Muscle of arm (tissue), 12 donors: Measurements from ENCODE around the gene FAHD1. TPM values are rescaled to one million over a fixed set of nuclear protein-coding genes. Genes with fewer than 3 reads are reported as not detected.

Source experiments
- DNase-seq: peaks from one replicate; pipeline ENCODE4 v3.0.0-alpha.2; 2013
- polyA plus RNA-seq, 12 donors: library from polyadenylated mRNA; unstranded; fragments of 120-200 nt; gene quantifications; one replicate each; pipeline ENCODE4 v1.2.1, GENCODE V29; 2013; ENCODE audit not compliant: insufficient read length in 12 of 12

FAHD1 gene
- polyA plus RNA-seq, 12 donors: 13.6 to 24.4 (median 18.0) TPM; not detected in 1

DNA sequence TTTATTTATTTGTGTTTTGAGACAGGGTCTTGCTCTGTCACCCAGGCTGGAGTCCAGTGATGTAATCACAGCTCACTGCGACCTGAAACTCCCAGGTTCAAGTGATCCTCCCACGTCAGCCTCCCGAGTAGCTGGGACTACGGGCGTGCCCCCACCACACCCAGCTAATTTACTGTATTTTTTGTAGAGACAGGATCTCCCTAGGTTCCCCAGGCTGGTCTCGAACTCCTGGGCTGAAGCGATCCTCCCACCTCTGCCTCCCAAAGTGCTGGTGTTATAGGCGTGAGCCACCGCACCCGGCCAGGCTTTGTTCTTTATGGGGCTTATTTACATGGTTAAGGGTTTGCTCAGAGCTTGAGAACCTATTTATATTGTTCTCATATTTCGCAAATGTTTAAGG, 50.8 kb downstream of the FAHD1 start:
- no peak for DNase-seq

GRCh38 chr16:1878256-1878655, 51.2 kb downstream of the FAHD1 start:
- no peak for DNase-seq

Other genes with a start within 250 kb of the FAHD1 start
- gene IFT140, start 215.1 kb upstream of the FAHD1 start, polyA plus RNA-seq: 10 to 100 TPM in 6 of 12 donors, 1 to 10 TPM in 5, not detected in 1; 7.3 to 23.5 (median 10.8) TPM
- 10 to 100 TPM in 11 of 12 donors, not detected in 1; 12.0 to 37.0 (median 14.9) TPM for gene CRAMP1, start 214.8 kb upstream of the FAHD1 start, polyA plus RNA-seq
- gene JPT2, start 148.9 kb upstream of the FAHD1 start, polyA plus RNA-seq: 10 to 100 TPM in 11 of 12 donors, not detected in 1; 39.0 to 67.5 (median 48.1) TPM
- 100 to 1,000 TPM in 1 of 12 donors, 10 to 100 TPM in 10, not detected in 1; 27.6 to 108 (median 42.7) TPM for gene MAPK8IP3, start 121.0 kb upstream of the FAHD1 start, polyA plus RNA-seq
- 10 to 100 TPM in 11 of 12 donors, not detected in 1; 12.3 to 40.2 (median 14.8) TPM for gene NME3, start 55.7 kb upstream of the FAHD1 start, polyA plus RNA-seq
- gene EME2, start 54.4 kb upstream of the FAHD1 start, polyA plus RNA-seq: 10 to 100 TPM in 1 of 12 donors, 1 to 10 TPM in 10, not detected in 1; 4.4 to 13.3 (median 6.4) TPM
- 10 to 100 TPM in 11 of 12 donors, not detected in 1; 31.3 to 85.2 (median 41.3) TPM for gene MRPS34, start 54.1 kb upstream of the FAHD1 start, polyA plus RNA-seq
- gene SPSB3, start 44.6 kb upstream of the FAHD1 start, polyA plus RNA-seq: 10 to 100 TPM in 11 of 12 donors, not detected in 1; 16.2 to 30.8 (median 22.0) TPM
- 10 to 100 TPM in 11 of 12 donors, not detected in 1; 30.4 to 52.7 (median 33.3) TPM for gene NUBP2, start 44.2 kb upstream of the FAHD1 start, polyA plus RNA-seq
- under 1 TPM in 10 of 12 donors, not detected in 2; 0.10 to 0.87 (median 0.21) TPM for gene IGFALS, start 33.5 kb upstream of the FAHD1 start, polyA plus RNA-seq
- 10 to 100 TPM in 11 of 12 donors, not detected in 1; 27.4 to 49.0 (median 31.7) TPM for gene HAGH, start 381 bp upstream of the FAHD1 start, polyA plus RNA-seq
- 1 to 10 TPM in 2 of 12 donors, under 1 TPM in 8, not detected in 2; 0.08 to 3.0 (median 0.69) TPM for gene MEIOB, start 45.0 kb downstream of the FAHD1 start, polyA plus RNA-seq
- gene HS3ST6, start 91.2 kb downstream of the FAHD1 start, polyA plus RNA-seq: 10 to 100 TPM in 1 of 12 donors, 1 to 10 TPM in 1, under 1 TPM in 2, not detected in 8; 0.15 to 14.3 (median 2.1) TPM
- gene MSRB1, start 116.0 kb downstream of the FAHD1 start, polyA plus RNA-seq: 10 to 100 TPM in 11 of 12 donors, not detected in 1; 14.2 to 50.0 (median 27.8) TPM
- gene RPL3L, start 127.5 kb downstream of the FAHD1 start, polyA plus RNA-seq: 10 to 100 TPM in 11 of 12 donors, not detected in 1; 12.8 to 93.9 (median 35.0) TPM
- 100 to 1,000 TPM in 9 of 12 donors, 10 to 100 TPM in 2, not detected in 1; 95.8 to 145 (median 117) TPM for gene NDUFB10, start 132.3 kb downstream of the FAHD1 start, polyA plus RNA-seq
- 1,000 to 10,000 TPM; 2,162 to 3,862 (median 3,028) TPM for gene RPS2, start 137.6 kb downstream of the FAHD1 start, polyA plus RNA-seq
- gene RNF151, start 139.7 kb downstream of the FAHD1 start, polyA plus RNA-seq: not detected
- gene TBL3, start 144.8 kb downstream of the FAHD1 start, polyA plus RNA-seq: 10 to 100 TPM in 11 of 12 donors, not detected in 1; 16.7 to 31.5 (median 21.7) TPM
- 1 to 10 TPM in 3 of 12 donors, under 1 TPM in 6, not detected in 3; 0.38 to 1.4 (median 0.74) TPM for gene NOXO1, start 154.3 kb downstream of the FAHD1 start, polyA plus RNA-seq
- gene GFER, start 157.0 kb downstream of the FAHD1 start, polyA plus RNA-seq: 10 to 100 TPM in 11 of 12 donors, not detected in 1; 10.9 to 40.2 (median 15.1) TPM
- gene SYNGR3, start 162.8 kb downstream of the FAHD1 start, polyA plus RNA-seq: 1 to 10 TPM in 4 of 12 donors, under 1 TPM in 6, not detected in 2; 0.25 to 1.5 (median 0.86) TPM
- gene ZNF598, start 182.6 kb downstream of the FAHD1 start, polyA plus RNA-seq: 10 to 100 TPM in 11 of 12 donors, not detected in 1; 13.6 to 32.2 (median 18.6) TPM
- 1 to 10 TPM in 8 of 12 donors, under 1 TPM in 2, not detected in 2; 0.56 to 3.1 (median 1.5) TPM for gene NPW, start 192.6 kb downstream of the FAHD1 start, polyA plus RNA-seq
- 10 to 100 TPM in 11 of 12 donors, not detected in 1; 26.8 to 55.1 (median 36.1) TPM for gene NHERF2, start 199.7 kb downstream of the FAHD1 start, polyA plus RNA-seq
- 10 to 100 TPM in 7 of 12 donors, 1 to 10 TPM in 4, not detected in 1; 8.4 to 35.5 (median 10.6) TPM for gene NTHL1, start 220.6 kb downstream of the FAHD1 start, polyA plus RNA-seq
- 1,000 to 10,000 TPM in 1 of 12 donors, 100 to 1,000 TPM in 1, 10 to 100 TPM in 10; 62.0 to 1,357 (median 75.2) TPM for gene TSC2, start 220.8 kb downstream of the FAHD1 start, polyA plus RNA-seq